GM18867 (cell line): Measurements from ENCODE around the gene PRDX3.

ENCODE experiments used
- ATAC-seq: cut with Tn5 transposase; IDR thresholded peaks from one replicate; pipeline ENCODE4 v1.9.1; 2021; ENCODE audit warnings: mild to moderate bottlenecking, moderate library complexity; ENCODE audit not compliant: unreplicated experiment

The PRDX3 gene

GRCh38 chr10:119178372-119179119 is at the start of gene PRDX3:
TSS of gene PRDX3 (minus strand) at chr10:119178812. CDS start at chr10:119178790, 22 bp downstream.
- peak; percentile 90 for ATAC-seq

GRCh38 chr10:119227825-119228224 is 49.2 kb upstream of the PRDX3 start:
- ATAC-seq = no peak

GRCh38 chr10:119225083-119225658 is 46.6 kb upstream of the PRDX3 start:
- no peak for ATAC-seq

- ATAC-seq = no peak
Observed at GRCh38 chr10:119222966-119223386, 44.4 kb upstream of the PRDX3 start.

GRCh38 chr10:119222537-119222936 is 43.9 kb upstream of the PRDX3 start:
- no peak for ATAC-seq

GRCh38 chr10:119221666-119222065 is 43.1 kb upstream of the PRDX3 start:
- no peak for ATAC-seq

- no peak for ATAC-seq
Observed at GRCh38 chr10:119221201-119221600, 42.6 kb upstream of the PRDX3 start.

- ATAC-seq = no peak
Observed at GRCh38 chr10:119219871-119220270, 41.3 kb upstream of the PRDX3 start.

GRCh38 chr10:119217991-119218490 is 39.4 kb upstream of the PRDX3 start:
- no peak for ATAC-seq

- ATAC-seq = no peak
Observed at GRCh38 chr10:119217401-119217800, 38.8 kb upstream of the PRDX3 start.

GRCh38 chr10:119216127-119216526 is 37.5 kb upstream of the PRDX3 start:
- no peak for ATAC-seq

- ATAC-seq = no peak
Observed at GRCh38 chr10:119215371-119215770, 36.8 kb upstream of the PRDX3 start.

- ATAC-seq = no peak
Observed at GRCh38 chr10:119211625-119212441, 33.2 kb upstream of the PRDX3 start.

GRCh38 chr10:119211176-119211575 is 32.6 kb upstream of the PRDX3 start:
- ATAC-seq = no peak

- ATAC-seq = no peak
Observed at GRCh38 chr10:119210633-119211032, 32.0 kb upstream of the PRDX3 start.

GRCh38 chr10:119209736-119210355 is 31.2 kb upstream of the PRDX3 start:
- ATAC-seq = no peak

GRCh38 chr10:119209035-119209735 is 30.6 kb upstream of the PRDX3 start:
- ATAC-seq = no peak

- ATAC-seq = no peak
Observed at GRCh38 chr10:119208553-119208940, 29.9 kb upstream of the PRDX3 start.

GRCh38 chr10:119207713-119208552 is 29.3 kb upstream of the PRDX3 start:
- peak; percentile 2 for ATAC-seq

GRCh38 chr10:119207366-119207666 is 28.7 kb upstream of the PRDX3 start, which contains the start of gene GRK5:
TSS of gene GRK5 (plus strand) at chr10:119207571. CDS start at chr10:119207918, 347 bp downstream.
- ATAC-seq = peak; percentile 81
